K562 (cell line): ENCODE results near the gene BICD1. TPM values are rescaled to one million over a fixed set of nuclear protein-coding genes. Genes with fewer than 3 reads are reported as not detected.

ENCODE experiments used
- ARID2 ChIP-seq: fragments of 450-650 bp; IDR thresholded peaks from 2 replicates; pipeline ENCODE4 v1.6.1; 2017; ENCODE audit warnings: antibody characterized with exemption, mild to moderate bottlenecking
- ATF1 ChIP-seq, 2 experiments: fragments of 450-650 bp in 1 of 2; IDR thresholded peaks; 2 replicates each; pipeline ENCODE4 v1.6.1; 2016; ENCODE audit warnings: missing compliant biosample characterization in 1 of 2, missing genetic modification characterization in 1 of 2
- ATF7 ChIP-seq: fragments of 450-650 bp; IDR thresholded peaks from 2 replicates; pipeline ENCODE4 v1.7.1; 2014; ENCODE audit warnings: mild to moderate bottlenecking, moderate library complexity
- CCNT2 ChIP-seq: IDR thresholded peaks from 2 replicates; pipeline ENCODE4 v1.6.1; 2011; ENCODE audit warnings: borderline replicate concordance, low read depth, mild to moderate bottlenecking, moderate library complexity, mixed read lengths, low read length; ENCODE audit not compliant: insufficient read length; ENCODE audit errors: extremely low read depth
- CXXC5 ChIP-seq: fragments of 250-450 bp; sonication (Bioruptor Pico); IDR thresholded peaks from 2 replicates; pipeline ENCODE4 v1.8.0; 2022; ENCODE audit warnings: inconsistent platforms, mild to moderate bottlenecking, moderate library complexity
- DACH1 ChIP-seq: fragments of 450-650 bp; IDR thresholded peaks from 2 replicates; pipeline ENCODE4 v1.6.1; 2018; ENCODE audit not compliant: partially characterized antibody
- EP400 ChIP-seq: fragments of 450-650 bp; IDR thresholded peaks from 2 replicates; pipeline ENCODE4 v1.6.1; 2017; ENCODE audit warnings: antibody characterized with exemption, mild to moderate bottlenecking, moderate library complexity
- ETV5 ChIP-seq: sonication (generic); formaldehyde crosslinking; IDR thresholded peaks from 2 replicates; pipeline ENCODE4 v1.4.0; 2020; ENCODE audit warnings: low read depth, mild to moderate bottlenecking, missing genetic modification reagents
- GATAD2B ChIP-seq: fragments of 450-650 bp; IDR thresholded peaks from 2 replicates; pipeline ENCODE4 v1.6.1; 2017; ENCODE audit warnings: mild to moderate bottlenecking, borderline replicate concordance
- MBD2 ChIP-seq: sonication (generic); IDR thresholded peaks from 2 replicates; pipeline ENCODE4 v1.6.1; 2016; ENCODE audit warnings: low read depth, borderline replicate concordance
- NR3C1 ChIP-seq: sonication (generic); formaldehyde crosslinking; IDR thresholded peaks from 2 replicates; pipeline ENCODE4 v1.8.1; 2022; ENCODE audit warnings: missing genetic modification reagents
- SIN3A ChIP-seq, 2 experiments: fragments of 150-350 bp in 1 of 2; IDR thresholded peaks; 2 replicates each; pipeline ENCODE4 v1.6.1; 2011 to 2016; ENCODE audit warnings: borderline replicate concordance in 2 of 2, low read depth in 2 of 2, low read length in 2 of 2, mild to moderate bottlenecking in 2 of 2, moderate library complexity in 2 of 2; ENCODE audit not compliant: control insufficient read depth in 1 of 2
- TBP ChIP-seq: optimal IDR thresholded peaks from 2 replicates; pipeline ENCODE3; 2011; ENCODE audit warnings: low read depth, low read length, improper control_type of control experiment
- ZNF121 ChIP-seq: sonication (generic); formaldehyde crosslinking; conservative IDR thresholded peaks from 2 replicates; pipeline ENCODE4 v1.8.0; 2022; ENCODE audit warnings: missing genetic modification reagents
- ZNF24 ChIP-seq: fragments of 450-650 bp; IDR thresholded peaks from 2 replicates; pipeline ENCODE4 v1.6.1; 2016
- polyA plus RNA-seq, 8 experiments: library from polyadenylated mRNA; depleted of rRNA in 4 of 8; stranded (reverse) in 5 of 8; unstranded in 3 of 8; fragments of >200 nt; fragmentation: Nextera tagmentation in 2 of 8; fragmentation: Illumina TruSeq in 1 of 8; extraction: Ambion mirVana in 2 of 8; extraction: Trizol in 1 of 8; gene quantifications; 2 replicates each; pipeline versions ENCODE4 v1.2.1 to v1.2.3, GENCODE V29; 2011 to 2014; ENCODE audit warnings: inconsistent platforms in 1 of 8, missing spikeins in 1 of 8
- total RNA-seq, 7 experiments: library from RNA; depleted of rRNA in 6 of 7; stranded (reverse); fragments of >200 nt in 6 of 7; fragmentation: Illumina TruSeq in 2 of 7; extraction: Trizol in 2 of 7; gene quantifications; 2 replicates each; pipeline versions ENCODE4 v1.2.1 to v1.2.3, GENCODE V29; 2011 to 2021; ENCODE audit warnings: low replicate concordance in 1 of 7
- TF ChIP-seq, protein P1 (sequence below): IDR thresholded peaks from 2 replicates; pipeline ENCODE4 v1.6.1; 2014; ENCODE audit warnings: antibody characterized with exemption
- TF ChIP-seq, protein P2 (sequence below), 3 experiments: fragments of 200-800 bp in 1 of 3; fragments of 250-450 bp in 1 of 3; fragments of 450-650 bp in 1 of 3; sonication (Bioruptor Pico) in 1 of 3; sonication (Bioruptor generic) in 1 of 3; formaldehyde crosslinking in 1 of 3; IDR thresholded peaks; 2 replicates each; pipeline versions ENCODE4 v1.6.1 to v1.8.0; 2016 to 2022; ENCODE audit warnings: mild to moderate bottlenecking in 2 of 3, missing genetic modification characterization in 2 of 3, missing compliant biosample characterization in 1 of 3, moderate library complexity in 1 of 3
- TF ChIP-seq, protein P3 (sequence below): sonication (generic); formaldehyde crosslinking; IDR thresholded peaks from 2 replicates; pipeline ENCODE4 v1.4.0; 2020; ENCODE audit warnings: mild to moderate bottlenecking, missing genetic modification reagents

Gene BICD1
- total and polyA plus RNA-seq, 9 of the 15 experiments (the other 6 are each of a cell fraction or from before 2014, with no cell fraction given), result 3.5 to 21.1 (median 12.5) TPM

DNA sequence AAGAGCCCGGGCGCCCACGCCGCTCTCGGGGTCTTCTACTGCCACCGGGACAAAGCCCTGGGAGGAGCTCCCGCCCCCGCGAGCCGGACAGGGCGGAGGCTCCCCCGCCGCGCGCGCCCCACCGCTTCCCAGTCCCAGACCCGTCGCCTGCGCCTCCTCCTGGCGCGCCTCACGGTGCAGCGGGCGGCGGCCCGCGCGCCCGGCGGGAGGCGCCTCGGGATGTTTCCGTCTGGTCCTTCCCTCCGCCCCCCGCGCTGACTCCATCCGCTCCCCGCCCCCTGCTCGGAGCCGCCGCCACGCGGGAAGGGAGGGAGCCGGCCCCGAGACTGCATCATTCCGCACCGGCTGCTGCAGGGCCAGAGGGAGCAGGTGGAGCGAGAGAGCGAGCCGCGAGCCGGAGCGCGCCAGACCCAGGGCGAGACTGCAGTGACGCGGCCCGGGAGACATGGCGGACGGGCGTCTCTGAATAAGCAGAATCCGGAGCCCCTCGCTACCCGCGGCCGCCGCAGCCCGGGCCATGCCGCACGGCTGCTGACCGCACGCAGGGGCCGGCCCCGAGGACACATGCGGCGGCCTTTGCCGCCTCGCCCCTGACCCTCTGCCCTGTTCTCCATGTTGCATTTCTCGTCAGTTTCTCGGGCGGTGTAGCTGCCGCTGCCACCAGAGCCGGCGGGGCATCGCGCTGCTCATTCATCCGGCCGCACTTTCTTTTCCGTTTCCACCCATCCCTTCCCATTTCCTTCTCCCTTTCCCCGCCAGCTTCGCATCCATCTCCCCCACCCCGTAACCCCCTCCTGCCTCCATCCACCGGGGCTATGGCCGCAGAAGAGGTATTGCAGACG, at the start of gene BICD1 (continued):
- TF ChIP-seq, protein P1, sequence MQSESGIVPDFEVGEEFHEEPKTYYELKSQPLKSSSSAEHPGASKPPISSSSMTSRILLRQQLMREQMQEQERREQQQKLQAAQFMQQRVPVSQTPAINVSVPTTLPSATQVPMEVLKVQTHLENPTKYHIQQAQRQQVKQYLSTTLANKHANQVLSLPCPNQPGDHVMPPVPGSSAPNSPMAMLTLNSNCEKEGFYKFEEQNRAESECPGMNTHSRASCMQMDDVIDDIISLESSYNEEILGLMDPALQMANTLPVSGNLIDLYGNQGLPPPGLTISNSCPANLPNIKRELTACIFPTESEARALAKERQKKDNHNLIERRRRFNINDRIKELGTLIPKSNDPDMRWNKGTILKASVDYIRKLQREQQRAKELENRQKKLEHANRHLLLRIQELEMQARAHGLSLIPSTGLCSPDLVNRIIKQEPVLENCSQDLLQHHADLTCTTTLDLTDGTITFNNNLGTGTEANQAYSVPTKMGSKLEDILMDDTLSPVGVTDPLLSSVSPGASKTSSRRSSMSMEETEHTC, result 0 out of 2 replicates have a peak, but pooled peaks have one; percentile 17
- TF ChIP-seq CCNT2, result peak; percentile 94
- TF ChIP-seq, protein P2, sequence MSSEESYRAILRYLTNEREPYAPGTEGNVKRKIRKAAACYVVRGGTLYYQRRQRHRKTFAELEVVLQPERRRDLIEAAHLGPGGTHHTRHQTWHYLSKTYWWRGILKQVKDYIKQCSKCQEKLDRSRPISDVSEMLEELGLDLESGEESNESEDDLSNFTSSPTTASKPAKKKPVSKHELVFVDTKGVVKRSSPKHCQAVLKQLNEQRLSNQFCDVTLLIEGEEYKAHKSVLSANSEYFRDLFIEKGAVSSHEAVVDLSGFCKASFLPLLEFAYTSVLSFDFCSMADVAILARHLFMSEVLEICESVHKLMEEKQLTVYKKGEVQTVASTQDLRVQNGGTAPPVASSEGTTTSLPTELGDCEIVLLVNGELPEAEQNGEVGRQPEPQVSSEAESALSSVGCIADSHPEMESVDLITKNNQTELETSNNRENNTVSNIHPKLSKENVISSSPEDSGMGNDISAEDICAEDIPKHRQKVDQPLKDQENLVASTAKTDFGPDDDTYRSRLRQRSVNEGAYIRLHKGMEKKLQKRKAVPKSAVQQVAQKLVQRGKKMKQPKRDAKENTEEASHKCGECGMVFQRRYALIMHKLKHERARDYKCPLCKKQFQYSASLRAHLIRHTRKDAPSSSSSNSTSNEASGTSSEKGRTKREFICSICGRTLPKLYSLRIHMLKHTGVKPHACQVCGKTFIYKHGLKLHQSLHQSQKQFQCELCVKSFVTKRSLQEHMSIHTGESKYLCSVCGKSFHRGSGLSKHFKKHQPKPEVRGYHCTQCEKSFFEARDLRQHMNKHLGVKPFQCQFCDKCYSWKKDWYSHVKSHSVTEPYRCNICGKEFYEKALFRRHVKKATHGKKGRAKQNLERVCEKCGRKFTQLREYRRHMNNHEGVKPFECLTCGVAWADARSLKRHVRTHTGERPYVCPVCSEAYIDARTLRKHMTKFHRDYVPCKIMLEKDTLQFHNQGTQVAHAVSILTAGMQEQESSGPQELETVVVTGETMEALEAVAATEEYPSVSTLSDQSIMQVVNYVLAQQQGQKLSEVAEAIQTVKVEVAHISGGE (CRISPR knock-in tag; IDR thresholded peaks at IDR 0.05), result peak in 1 of 3 experiments; percentile 75; a peak in 2 of 6 replicates
- 0 out of 4 replicates have a peak, but pooled peaks of 1 of the 2 experiments have one; percentile 33 for TF ChIP-seq SIN3A (IDR thresholded peaks at IDR 0.05; ENCODE audit: borderline replicate concordance in 2 of 2, control insufficient read depth in 1 of 2, low read depth in 2 of 2, low read length in 2 of 2)
- TF ChIP-seq ETV5 (CRISPR knock-in tag), result peak; percentile 86
- TF ChIP-seq GATAD2B, result peak; percentile 77
- TF ChIP-seq, protein P3, sequence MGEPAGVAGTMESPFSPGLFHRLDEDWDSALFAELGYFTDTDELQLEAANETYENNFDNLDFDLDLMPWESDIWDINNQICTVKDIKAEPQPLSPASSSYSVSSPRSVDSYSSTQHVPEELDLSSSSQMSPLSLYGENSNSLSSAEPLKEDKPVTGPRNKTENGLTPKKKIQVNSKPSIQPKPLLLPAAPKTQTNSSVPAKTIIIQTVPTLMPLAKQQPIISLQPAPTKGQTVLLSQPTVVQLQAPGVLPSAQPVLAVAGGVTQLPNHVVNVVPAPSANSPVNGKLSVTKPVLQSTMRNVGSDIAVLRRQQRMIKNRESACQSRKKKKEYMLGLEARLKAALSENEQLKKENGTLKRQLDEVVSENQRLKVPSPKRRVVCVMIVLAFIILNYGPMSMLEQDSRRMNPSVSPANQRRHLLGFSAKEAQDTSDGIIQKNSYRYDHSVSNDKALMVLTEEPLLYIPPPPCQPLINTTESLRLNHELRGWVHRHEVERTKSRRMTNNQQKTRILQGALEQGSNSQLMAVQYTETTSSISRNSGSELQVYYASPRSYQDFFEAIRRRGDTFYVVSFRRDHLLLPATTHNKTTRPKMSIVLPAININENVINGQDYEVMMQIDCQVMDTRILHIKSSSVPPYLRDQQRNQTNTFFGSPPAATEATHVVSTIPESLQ (CRISPR knock-in tag), result 0 out of 2 replicates have a peak, but pooled peaks have one; percentile 58
- TF ChIP-seq TBP, result peak; percentile 78
- TF ChIP-seq NR3C1 (CRISPR knock-in tag), result peak; percentile 35; the same call in 1 of the 2 replicates
- no peak for TF ChIP-seq ATF1 (CRISPR knock-in tag; IDR thresholded peaks at IDR 0.05)
- TF ChIP-seq ATF1 (tag; IDR thresholded peaks at IDR 0.05), result peak; percentile 87
- TF ChIP-seq EP400, result peak; percentile 82
- peak; percentile 90 for TF ChIP-seq CXXC5 (CRISPR knock-in tag)
- TF ChIP-seq ARID2, result no peak
- peak; percentile 68 for TF ChIP-seq ATF7
- peak; percentile 26 for TF ChIP-seq DACH1
- TF ChIP-seq ZNF24, result peak; percentile 59
- no peak for TF ChIP-seq ZNF121 (CRISPR knock-in tag)
- TF ChIP-seq MBD2, result peak; percentile 16; the same call in 1 of the 2 replicates
